HepG2 (cell line): Measurements from ENCODE around the gene TIMELESS. TPM values are rescaled to one million over a fixed set of nuclear protein-coding genes. Genes with fewer than 3 reads are reported as not detected.

Source experiments
- ARHGAP35 ChIP-seq: sonication (generic); formaldehyde crosslinking; IDR thresholded peaks from 2 replicates; pipeline ENCODE4 v1.9.0; 2022; ENCODE audit warnings: mild to moderate bottlenecking, inconsistent platforms, moderate library complexity, missing genetic modification reagents, borderline replicate concordance
- DNMT3B ChIP-seq: conservative IDR thresholded peaks from 2 replicates; pipeline ENCODE4 v1.6.1; 2016; ENCODE audit warnings: missing biosample characterization, control low read depth
- FOXK1 ChIP-seq: sonication (generic); formaldehyde crosslinking; IDR thresholded peaks from 2 replicates; pipeline ENCODE4 v1.4.0; 2020; ENCODE audit warnings: low read depth, missing genetic modification reagents, borderline replicate concordance
- GATA4 ChIP-seq: sonication (generic); IDR thresholded peaks from 2 replicates; pipeline ENCODE4 v1.6.1; 2016; ENCODE audit warnings: antibody characterized with exemption, low read depth, borderline replicate concordance
- HNRNPLL ChIP-seq: fragments of 200-400 bp; formaldehyde crosslinking; IDR thresholded peaks from 2 replicates; pipeline ENCODE4 v1.6.1; 2017; ENCODE audit warnings: mild to moderate bottlenecking, low read depth, low read length; ENCODE audit not compliant: poor library complexity, severe bottlenecking
- NFRKB ChIP-seq: fragments of 450-650 bp; IDR thresholded peaks from 2 replicates; pipeline ENCODE4 v1.6.1; 2017
- PCBP1 ChIP-seq: fragments of 200-400 bp; formaldehyde crosslinking; IDR thresholded peaks from 2 replicates; pipeline ENCODE4 v1.6.1; 2017; ENCODE audit warnings: mild to moderate bottlenecking, low read depth, low read length, borderline replicate concordance
- POGZ ChIP-seq: sonication (generic); formaldehyde crosslinking; IDR thresholded peaks from 2 replicates; pipeline ENCODE4 v1.4.0; 2020; ENCODE audit warnings: mild to moderate bottlenecking, missing genetic modification reagents
- SMARCC2 ChIP-seq: fragments of 450-650 bp; IDR thresholded peaks from 2 replicates; pipeline ENCODE4 v1.6.1; 2017; ENCODE audit warnings: antibody characterized with exemption, mild to moderate bottlenecking
- ZC3H4 ChIP-seq: sonication (generic); formaldehyde crosslinking; IDR thresholded peaks from 2 replicates; pipeline ENCODE4 v1.4.0; 2020; ENCODE audit warnings: missing genetic modification reagents, borderline replicate concordance
- ZFP37 ChIP-seq: sonication (generic); formaldehyde crosslinking; IDR thresholded peaks from 2 replicates; pipeline ENCODE4 v1.4.0; 2020; ENCODE audit warnings: missing genetic modification reagents, borderline replicate concordance
- ZNF136 ChIP-seq: sonication (generic); formaldehyde crosslinking; IDR thresholded peaks from 2 replicates; pipeline ENCODE4 v1.8.1; 2022; ENCODE audit warnings: low read depth, mild to moderate bottlenecking, moderate library complexity, missing genetic modification reagents
- ZNF367 ChIP-seq: sonication (generic); formaldehyde crosslinking; IDR thresholded peaks from 2 replicates; pipeline ENCODE4 v1.4.0; 2020; ENCODE audit warnings: missing genetic modification reagents, borderline replicate concordance
- polyA plus RNA-seq, 8 experiments: library from polyadenylated mRNA; depleted of rRNA in 3 of 8; stranded (reverse) in 7 of 8; unstranded in 1 of 8; fragments of >200 nt; fragmentation: Illumina TruSeq in 4 of 8; extraction: Trizol in 4 of 8; gene quantifications; 2 replicates each; pipeline versions ENCODE4 v1.2.1 to v1.2.3, GENCODE V29; 2011 to 2016; ENCODE audit warnings: low read depth in 4 of 8, missing spikeins in 1 of 8, mixed read lengths in 1 of 8; ENCODE audit not compliant: insufficient read depth in 1 of 8
- total RNA-seq, 5 experiments: library from RNA; depleted of rRNA; stranded (reverse); fragments of >200 nt; fragmentation: Illumina TruSeq; extraction: Trizol; gene quantifications; 2 replicates each; pipeline ENCODE4 v1.2.3, GENCODE V29; 2016; ENCODE audit warnings: low read depth in 1 of 5
- TF ChIP-seq, protein P1 (sequence below): sonication (generic); formaldehyde crosslinking; IDR thresholded peaks from 2 replicates; pipeline ENCODE4 v1.5.1; 2020; ENCODE audit warnings: missing genetic modification reagents, mild to moderate bottlenecking, borderline replicate concordance
- TF ChIP-seq, protein P2 (sequence below): sonication (generic); formaldehyde crosslinking; IDR thresholded peaks from 2 replicates; pipeline ENCODE4 v1.5.0; 2020; ENCODE audit warnings: missing genetic modification reagents, mild to moderate bottlenecking, borderline replicate concordance
- TF ChIP-seq, protein P3 (sequence below): sonication (generic); formaldehyde crosslinking; IDR thresholded peaks from 2 replicates; pipeline ENCODE4 v1.9.0; 2022; ENCODE audit warnings: low read depth, missing genetic modification reagents
- TF ChIP-seq, protein P4 (sequence below): sonication (generic); formaldehyde crosslinking; IDR thresholded peaks from 2 replicates; pipeline ENCODE4 v1.4.0; 2020; ENCODE audit warnings: missing genetic modification reagents
- TF ChIP-seq, protein P5 (sequence below): sonication (generic); formaldehyde crosslinking; IDR thresholded peaks from 2 replicates; pipeline ENCODE4 v1.4.0; 2020; ENCODE audit warnings: missing genetic modification reagents

Gene TIMELESS
- total and polyA plus RNA-seq, 2 of the 13 experiments (the other 11 are each of a cell fraction or from before 2014, with no cell fraction given): 4.0 to 20.3 TPM

DNA sequence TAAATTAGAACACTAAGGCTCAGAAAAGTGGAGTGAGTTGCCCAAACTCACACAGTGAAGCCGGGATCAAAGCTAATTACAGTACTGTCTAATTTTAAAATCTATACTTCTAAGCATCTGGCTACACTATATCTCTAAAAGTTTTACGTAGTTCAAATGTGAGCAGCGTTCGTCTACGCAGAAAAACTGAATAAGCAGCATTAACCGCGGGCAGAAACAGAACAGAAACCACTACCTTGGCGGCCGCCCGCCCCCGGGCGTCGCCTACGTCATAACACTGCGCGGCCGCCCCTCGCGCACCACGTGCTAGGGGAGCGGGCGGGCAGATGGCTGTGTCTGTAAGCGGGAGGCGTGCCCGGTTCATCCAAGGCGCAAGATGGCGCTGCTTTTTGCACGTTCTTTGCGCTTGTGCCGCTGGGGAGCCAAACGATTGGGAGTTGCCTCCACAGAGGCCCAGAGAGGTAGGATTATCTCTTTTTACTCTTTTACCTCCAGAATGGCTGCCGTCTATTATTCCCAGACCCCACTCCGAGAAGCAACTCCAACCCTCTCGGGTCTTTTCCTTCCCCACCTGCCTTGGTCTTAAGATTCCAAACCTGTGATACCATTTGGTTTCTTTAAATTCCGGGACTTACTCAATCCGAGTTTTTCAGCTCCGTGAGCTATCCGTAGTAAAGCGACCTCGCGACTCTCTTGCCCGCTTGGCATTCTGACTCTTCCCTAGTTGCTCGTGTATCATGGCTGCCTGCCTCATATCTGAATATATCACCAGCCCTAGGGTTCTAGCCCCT lies 19.2 kb upstream of the TIMELESS start, which contains the start of gene SPRYD4 (continued):
- TF ChIP-seq PCBP1 (no peak), FOXK1 (peak; percentile 94), POGZ (CRISPR knock-in tag) (peak; percentile 95), GATA4 (no peak), SMARCC2 (no peak), ZNF367 (CRISPR knock-in tag) (no peak), HNRNPLL (peak; percentile 97), ARHGAP35 (CRISPR knock-in tag) (peak; percentile 81; the same call in 1 of the 2 replicates), ZFP37 (CRISPR knock-in tag) (peak; percentile 66; the same call in 1 of the 2 replicates), ZC3H4 (CRISPR knock-in tag) (no peak), DNMT3B (no peak), ZNF136 (CRISPR knock-in tag) (peak; percentile 94), NFRKB (peak; percentile 78)
- TF ChIP-seq, protein P1, sequence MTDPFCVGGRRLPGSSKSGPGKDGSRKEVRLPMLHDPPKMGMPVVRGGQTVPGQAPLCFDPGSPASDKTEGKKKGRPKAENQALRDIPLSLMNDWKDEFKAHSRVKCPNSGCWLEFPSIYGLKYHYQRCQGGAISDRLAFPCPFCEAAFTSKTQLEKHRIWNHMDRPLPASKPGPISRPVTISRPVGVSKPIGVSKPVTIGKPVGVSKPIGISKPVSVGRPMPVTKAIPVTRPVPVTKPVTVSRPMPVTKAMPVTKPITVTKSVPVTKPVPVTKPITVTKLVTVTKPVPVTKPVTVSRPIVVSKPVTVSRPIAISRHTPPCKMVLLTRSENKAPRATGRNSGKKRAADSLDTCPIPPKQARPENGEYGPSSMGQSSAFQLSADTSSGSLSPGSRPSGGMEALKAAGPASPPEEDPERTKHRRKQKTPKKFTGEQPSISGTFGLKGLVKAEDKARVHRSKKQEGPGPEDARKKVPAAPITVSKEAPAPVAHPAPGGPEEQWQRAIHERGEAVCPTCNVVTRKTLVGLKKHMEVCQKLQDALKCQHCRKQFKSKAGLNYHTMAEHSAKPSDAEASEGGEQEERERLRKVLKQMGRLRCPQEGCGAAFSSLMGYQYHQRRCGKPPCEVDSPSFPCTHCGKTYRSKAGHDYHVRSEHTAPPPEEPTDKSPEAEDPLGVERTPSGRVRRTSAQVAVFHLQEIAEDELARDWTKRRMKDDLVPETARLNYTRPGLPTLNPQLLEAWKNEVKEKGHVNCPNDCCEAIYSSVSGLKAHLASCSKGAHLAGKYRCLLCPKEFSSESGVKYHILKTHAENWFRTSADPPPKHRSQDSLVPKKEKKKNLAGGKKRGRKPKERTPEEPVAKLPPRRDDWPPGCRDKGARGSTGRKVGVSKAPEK (CRISPR knock-in tag): no peak
- TF ChIP-seq, protein P2, sequence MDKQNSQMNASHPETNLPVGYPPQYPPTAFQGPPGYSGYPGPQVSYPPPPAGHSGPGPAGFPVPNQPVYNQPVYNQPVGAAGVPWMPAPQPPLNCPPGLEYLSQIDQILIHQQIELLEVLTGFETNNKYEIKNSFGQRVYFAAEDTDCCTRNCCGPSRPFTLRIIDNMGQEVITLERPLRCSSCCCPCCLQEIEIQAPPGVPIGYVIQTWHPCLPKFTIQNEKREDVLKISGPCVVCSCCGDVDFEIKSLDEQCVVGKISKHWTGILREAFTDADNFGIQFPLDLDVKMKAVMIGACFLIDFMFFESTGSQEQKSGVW (CRISPR knock-in tag): no peak
- TF ChIP-seq, protein P3, sequence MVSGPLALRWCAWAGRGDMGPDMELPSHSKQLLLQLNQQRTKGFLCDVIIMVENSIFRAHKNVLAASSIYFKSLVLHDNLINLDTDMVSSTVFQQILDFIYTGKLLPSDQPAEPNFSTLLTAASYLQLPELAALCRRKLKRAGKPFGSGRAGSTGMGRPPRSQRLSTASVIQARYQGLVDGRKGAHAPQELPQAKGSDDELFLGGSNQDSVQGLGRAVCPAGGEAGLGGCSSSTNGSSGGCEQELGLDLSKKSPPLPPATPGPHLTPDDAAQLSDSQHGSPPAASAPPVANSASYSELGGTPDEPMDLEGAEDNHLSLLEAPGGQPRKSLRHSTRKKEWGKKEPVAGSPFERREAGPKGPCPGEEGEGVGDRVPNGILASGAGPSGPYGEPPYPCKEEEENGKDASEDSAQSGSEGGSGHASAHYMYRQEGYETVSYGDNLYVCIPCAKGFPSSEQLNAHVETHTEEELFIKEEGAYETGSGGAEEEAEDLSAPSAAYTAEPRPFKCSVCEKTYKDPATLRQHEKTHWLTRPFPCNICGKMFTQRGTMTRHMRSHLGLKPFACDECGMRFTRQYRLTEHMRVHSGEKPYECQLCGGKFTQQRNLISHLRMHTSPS (CRISPR knock-in tag): peak; percentile 46; the same call in 1 of the 2 replicates
- TF ChIP-seq, protein P4, sequence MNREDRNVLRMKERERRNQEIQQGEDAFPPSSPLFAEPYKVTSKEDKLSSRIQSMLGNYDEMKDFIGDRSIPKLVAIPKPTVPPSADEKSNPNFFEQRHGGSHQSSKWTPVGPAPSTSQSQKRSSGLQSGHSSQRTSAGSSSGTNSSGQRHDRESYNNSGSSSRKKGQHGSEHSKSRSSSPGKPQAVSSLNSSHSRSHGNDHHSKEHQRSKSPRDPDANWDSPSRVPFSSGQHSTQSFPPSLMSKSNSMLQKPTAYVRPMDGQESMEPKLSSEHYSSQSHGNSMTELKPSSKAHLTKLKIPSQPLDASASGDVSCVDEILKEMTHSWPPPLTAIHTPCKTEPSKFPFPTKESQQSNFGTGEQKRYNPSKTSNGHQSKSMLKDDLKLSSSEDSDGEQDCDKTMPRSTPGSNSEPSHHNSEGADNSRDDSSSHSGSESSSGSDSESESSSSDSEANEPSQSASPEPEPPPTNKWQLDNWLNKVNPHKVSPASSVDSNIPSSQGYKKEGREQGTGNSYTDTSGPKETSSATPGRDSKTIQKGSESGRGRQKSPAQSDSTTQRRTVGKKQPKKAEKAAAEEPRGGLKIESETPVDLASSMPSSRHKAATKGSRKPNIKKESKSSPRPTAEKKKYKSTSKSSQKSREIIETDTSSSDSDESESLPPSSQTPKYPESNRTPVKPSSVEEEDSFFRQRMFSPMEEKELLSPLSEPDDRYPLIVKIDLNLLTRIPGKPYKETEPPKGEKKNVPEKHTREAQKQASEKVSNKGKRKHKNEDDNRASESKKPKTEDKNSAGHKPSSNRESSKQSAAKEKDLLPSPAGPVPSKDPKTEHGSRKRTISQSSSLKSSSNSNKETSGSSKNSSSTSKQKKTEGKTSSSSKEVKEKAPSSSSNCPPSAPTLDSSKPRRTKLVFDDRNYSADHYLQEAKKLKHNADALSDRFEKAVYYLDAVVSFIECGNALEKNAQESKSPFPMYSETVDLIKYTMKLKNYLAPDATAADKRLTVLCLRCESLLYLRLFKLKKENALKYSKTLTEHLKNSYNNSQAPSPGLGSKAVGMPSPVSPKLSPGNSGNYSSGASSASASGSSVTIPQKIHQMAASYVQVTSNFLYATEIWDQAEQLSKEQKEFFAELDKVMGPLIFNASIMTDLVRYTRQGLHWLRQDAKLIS (CRISPR knock-in tag): no peak
- TF ChIP-seq, protein P5, sequence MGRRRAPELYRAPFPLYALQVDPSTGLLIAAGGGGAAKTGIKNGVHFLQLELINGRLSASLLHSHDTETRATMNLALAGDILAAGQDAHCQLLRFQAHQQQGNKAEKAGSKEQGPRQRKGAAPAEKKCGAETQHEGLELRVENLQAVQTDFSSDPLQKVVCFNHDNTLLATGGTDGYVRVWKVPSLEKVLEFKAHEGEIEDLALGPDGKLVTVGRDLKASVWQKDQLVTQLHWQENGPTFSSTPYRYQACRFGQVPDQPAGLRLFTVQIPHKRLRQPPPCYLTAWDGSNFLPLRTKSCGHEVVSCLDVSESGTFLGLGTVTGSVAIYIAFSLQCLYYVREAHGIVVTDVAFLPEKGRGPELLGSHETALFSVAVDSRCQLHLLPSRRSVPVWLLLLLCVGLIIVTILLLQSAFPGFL (CRISPR knock-in tag): no peak
